CD14-positive monocyte (primary cell): ENCODE results near the gene CUL7. TPM values are rescaled to one million over a fixed set of nuclear protein-coding genes. Genes with fewer than 3 reads are reported as not detected.

Experiments
- DNase-seq, 3 donors: peaks; one replicate each; pipeline ENCODE4 v3.0.0-alpha.2; 2011 to 2022
- H2AFZ ChIP-seq: 2 replicates; pipeline ENCODE4 v1.6.0; 2012; ENCODE audit warnings: mild to moderate bottlenecking, low read depth, low read length, inconsistent platforms; ENCODE audit not compliant: insufficient read depth, poor library complexity, severe bottlenecking
- H3K27ac ChIP-seq, 2 donors: 1 replicate in 1 of 2; 2 replicates in 1 of 2; pipeline ENCODE4 v1.5.1; 2012 to 2013; ENCODE audit warnings: low read length in 2 of 2, control low read depth in 1 of 2, inconsistent platforms in 1 of 2, low read depth in 1 of 2, mild to moderate bottlenecking in 1 of 2
- H3K27me3 ChIP-seq, 2 donors: one replicate each; pipeline versions ENCODE4 v1.6.0 to v1.6.1; 2011 to 2013; ENCODE audit warnings: low read length in 2 of 2; ENCODE audit not compliant: control insufficient read depth in 2 of 2, insufficient read depth in 2 of 2
- H3K36me3 ChIP-seq, 2 donors: replicated peaks in 1 of 2; 1 replicate in 1 of 2; 2 replicates in 1 of 2; pipeline versions ENCODE4 v1.5.1 to v1.6.1; 2012 to 2013; ENCODE audit warnings: low read length in 2 of 2, control low read depth in 1 of 2, inconsistent platforms in 1 of 2, mild to moderate bottlenecking in 1 of 2; ENCODE audit not compliant: insufficient read depth in 2 of 2, control insufficient read depth in 1 of 2
- H3K4me1 ChIP-seq, 2 donors: 1 replicate in 1 of 2; 2 replicates in 1 of 2; pipeline versions ENCODE4 v1.5.1 to v1.6.1; 2012 to 2013; ENCODE audit warnings: low read length in 2 of 2, control low read depth in 1 of 2, inconsistent platforms in 1 of 2, mild to moderate bottlenecking in 1 of 2, moderate library complexity in 1 of 2; ENCODE audit not compliant: insufficient read depth in 2 of 2, control insufficient read depth in 1 of 2
- H3K4me2 ChIP-seq: replicated peaks from 2 replicates; pipeline ENCODE3; 2012; ENCODE audit warnings: low read length, moderate library complexity, mild to moderate bottlenecking; ENCODE audit not compliant: poor library complexity, severe bottlenecking; ENCODE audit errors: extremely low read depth
- H3K4me3 ChIP-seq, 3 experiments: fragments of 200-600 bp in 1 of 3; sonication (generic) in 1 of 3; replicated peaks in 1 of 3; 1 replicate in 2 of 3; 2 replicates in 1 of 3; pipeline ENCODE4 v1.5.1; 2011 to 2013; ENCODE audit warnings: low read length in 3 of 3, mild to moderate bottlenecking in 3 of 3, control low read depth in 2 of 3, low read depth in 2 of 3, inconsistent platforms in 1 of 3, moderate library complexity in 1 of 3
- H3K79me2 ChIP-seq: 2 replicates; pipeline ENCODE4 v1.6.0; 2012; ENCODE audit warnings: mild to moderate bottlenecking, control low read depth, inconsistent platforms, low read length, moderate library complexity; ENCODE audit not compliant: insufficient read depth
- H3K9ac ChIP-seq: 2 replicates; pipeline ENCODE4 v1.6.0; 2017; ENCODE audit warnings: low read length, mild to moderate bottlenecking; ENCODE audit not compliant: insufficient read depth, poor library complexity, severe bottlenecking
- H3K9me3 ChIP-seq, 2 donors: replicated peaks in 1 of 2; 1 replicate in 1 of 2; 2 replicates in 1 of 2; pipeline versions ENCODE4 v1.5.1 to v1.6.1; 2012 to 2013; ENCODE audit warnings: low read length in 2 of 2, control low read depth in 1 of 2; ENCODE audit not compliant: control insufficient read depth in 1 of 2, insufficient read depth in 1 of 2
- H4K20me1 ChIP-seq: 2 replicates; pipeline ENCODE4 v1.6.0; 2012; ENCODE audit warnings: mild to moderate bottlenecking, low read length, control low read depth, moderate library complexity; ENCODE audit not compliant: insufficient read depth
- H3K27ac Mint-ChIP-seq, 7 donors: one replicate each; pipeline ENCODE4 v1.8.0; 2020; ENCODE audit warnings: mild to moderate bottlenecking in 7 of 7, mixed read lengths in 7 of 7, moderate library complexity in 6 of 7, inconsistent platforms in 2 of 7
- H3K27me3 Mint-ChIP-seq, 3 donors: one replicate each; pipeline ENCODE4 v1.8.0; 2021 to 2022; ENCODE audit warnings: low read depth in 3 of 3, mild to moderate bottlenecking in 3 of 3, mixed read lengths in 3 of 3, moderate library complexity in 3 of 3, inconsistent platforms in 1 of 3
- H3K36me3 Mint-ChIP-seq, 2 donors: one replicate each; pipeline ENCODE4 v1.8.0; 2020; ENCODE audit warnings: mixed read lengths in 2 of 2, inconsistent platforms in 1 of 2, mild to moderate bottlenecking in 1 of 2
- H3K4me1 Mint-ChIP-seq: one replicate; pipeline ENCODE4 v1.8.0; 2020; ENCODE audit warnings: mild to moderate bottlenecking, mixed read lengths
- H3K4me3 Mint-ChIP-seq, 2 donors: one replicate each; pipeline ENCODE4 v1.8.0; 2020; ENCODE audit warnings: mild to moderate bottlenecking in 2 of 2, mixed read lengths in 2 of 2, moderate library complexity in 1 of 2
- H3K9me3 Mint-ChIP-seq, 7 donors: one replicate each; pipeline ENCODE4 v1.8.0; 2020 to 2022; ENCODE audit warnings: mixed read lengths in 7 of 7, mild to moderate bottlenecking in 6 of 7, moderate library complexity in 6 of 7, inconsistent platforms in 2 of 7
- CTCF ChIP-seq: fragments of 200-600 bp; IDR thresholded peaks from one replicate; pipeline ENCODE4 v1.8.0; 2022; ENCODE audit warnings: antibody characterized with exemption, mild to moderate bottlenecking
- WGBS: methylation state at CpG from one replicate; pipeline ENCODE4 v1.1.5; 2013; ENCODE audit warnings: missing lambda C conversion rate; ENCODE audit not compliant: insufficient coverage; 5-methylcytosine and 5-hydroxymethylcytosine counted together
- intact Hi-C, 2 donors: fragments of 100-400 bp; cut with micrococcal nuclease; formaldehyde crosslinking; loops; one replicate each; pipeline versions ENCODE4 v1.15.0 to v1.15.1; 2023
- polyA plus RNA-seq, 3 donors: library from polyadenylated mRNA; depleted of rRNA in 1 of 3; unstranded in 2 of 3; stranded (reverse) in 1 of 3; fragments of 300-500 nt in 2 of 3; fragments of >200 nt in 1 of 3; fragmentation: Illumina TruSeq in 2 of 3; gene quantifications; 1 replicate in 2 of 3; 2 replicates in 1 of 3; pipeline ENCODE4 v1.2.3, GENCODE V29; 2012 to 2021

The CUL7 gene
- polyA plus RNA-seq, 3 donors, result 1.2 to 11.6 (median 2.4) TPM

GRCh38 chr6:43016176-43016942, 37.3 kb downstream of the CUL7 start:
- peaks cover 59% of the 10 kb centered on the region for H3K79me2 ChIP-seq
- peak overlapping the region in 1 of 2 donors; percentile 56 for H3K27ac ChIP-seq
- no peak overlapping the region for H2AFZ ChIP-seq
- H4K20me1 ChIP-seq, result peaks cover 44% of the 10 kb centered on the region
- peak overlapping the region; percentile 96 for H3K4me2 ChIP-seq
- intact Hi-C loops, result loop anchor here in 1 of 2 donors (10.0 kb wide), 2 partner anchors 112 to 498 kb away; partner anchors contain the start of genes LRRC73, POLR1C and YIPF3
- TF ChIP-seq CTCF, result no peak
- Mint-ChIP-seq H3K9me3 (no peaks in the 10 kb centered on the region), H3K36me3 (peaks cover 35 to 47% of the 10 kb centered on the region in 2 donors), H3K27ac (peak overlapping the region in 6 of 7 donors; percentile 51 to 86 (median 80)), H3K4me1 (peaks cover 47% of the 10 kb centered on the region), H3K4me3 (peak overlapping the region; percentile 21 to 77), H3K27me3 (peaks cover 0 to 3% (median 0%) of the 10 kb centered on the region in 3 donors)
- H3K9me3 ChIP-seq, result no peaks in the 10 kb centered on the region
- DNase-seq, result no peak
- peaks cover 36% of the 10 kb centered on the region in 2 donors for H3K36me3 ChIP-seq
- no peaks in the 10 kb centered on the region for H3K27me3 ChIP-seq
- H3K4me1 ChIP-seq, result peaks cover 45 to 50% of the 10 kb centered on the region in 2 donors
- WGBS, result 91% methylated on average over 2 of the region's 7 CpGs
- H3K4me3 ChIP-seq, result peak overlapping the region in 1 of 3 experiments; percentile 35
- no peak overlapping the region for H3K9ac ChIP-seq

GRCh38 chr6:43014434-43014909, 39.2 kb downstream of the CUL7 start:
- peaks cover 38 to 41% of the 10 kb centered on the region in 2 donors for H3K4me1 ChIP-seq
- Mint-ChIP-seq H3K27ac (peak overlapping the region; percentile 77 to 95 (median 80)), H3K36me3 (peaks cover 49 to 53% of the 10 kb centered on the region in 2 donors), H3K4me1 (peaks cover 39% of the 10 kb centered on the region), H3K27me3 (peaks cover 0 to 3% (median 0%) of the 10 kb centered on the region in 3 donors), H3K9me3 (no peaks in the 10 kb centered on the region), H3K4me3 (peak overlapping the region; percentile 91 to 98)
- H4K20me1 ChIP-seq, result peaks cover 44% of the 10 kb centered on the region
- WGBS, result under 1% methylated on average over 7 of the region's 7 CpGs
- no peaks in the 10 kb centered on the region for H3K27me3 ChIP-seq
- intact Hi-C loops, result loop anchor here (2.0 to 10.0 kb wide), 4 partner anchors 37 to 500 kb away; partner anchors contain the start of genes KLC4 (in 2 of the 2), MRPL2 (in 2 of the 2), PEX6 (in 2 of the 2) and LRRC73 (in 1 of the 2)
- DNase-seq, result no peak
- peak overlapping the region; percentile 96 for H3K4me2 ChIP-seq
- peak overlapping the region; percentile 71 for H3K9ac ChIP-seq
- peaks cover 59% of the 10 kb centered on the region for H3K79me2 ChIP-seq
- H3K27ac ChIP-seq, result peak overlapping the region in 1 of 2 donors; percentile 71
- H3K36me3 ChIP-seq, result peaks cover 52 to 55% of the 10 kb centered on the region in 2 donors
- H3K4me3 ChIP-seq, result peak overlapping the region; percentile 69 to 96 (median 73)
- TF ChIP-seq CTCF, result no peak
- H3K9me3 ChIP-seq, result no peaks in the 10 kb centered on the region
- peak overlapping the region; percentile 92 for H2AFZ ChIP-seq
